Kidney tubule cell (primary cell): ENCODE data around the gene CLUH.
"Not testable (repeated sequence)": the region's sequence is repeated elsewhere in the genome, so short reads cannot be mapped to it uniquely, and the experiment has no call there.

ENCODE experiments used
- DNase-seq: peaks from one replicate; pipeline ENCODE4 v3.0.0-alpha.2; 2018; ENCODE audit warnings: low spot score

The CLUH gene

GRCh38 chr17:2688351-2689342 is 22.9 kb downstream of the CLUH start:
- peak; percentile 15 for DNase-seq

DNA sequence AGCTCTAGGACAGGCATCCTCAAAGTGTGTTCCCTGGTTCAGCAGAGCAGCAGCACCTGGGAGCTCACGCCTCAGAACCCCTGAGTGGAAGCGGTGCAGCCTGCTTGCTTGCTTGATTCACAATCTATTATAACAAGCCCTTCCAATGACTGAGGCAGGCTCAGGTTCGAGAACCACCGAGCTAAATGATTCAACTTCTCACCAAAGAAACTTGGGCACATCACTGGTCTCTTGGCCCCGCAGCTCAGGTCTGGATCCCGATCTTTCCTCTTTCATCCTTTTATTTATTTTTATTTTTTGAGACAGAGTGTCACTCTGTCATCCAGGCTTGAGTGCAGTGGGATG is 24.5 kb downstream of the CLUH start:
- DNase-seq = no peak

DNA sequence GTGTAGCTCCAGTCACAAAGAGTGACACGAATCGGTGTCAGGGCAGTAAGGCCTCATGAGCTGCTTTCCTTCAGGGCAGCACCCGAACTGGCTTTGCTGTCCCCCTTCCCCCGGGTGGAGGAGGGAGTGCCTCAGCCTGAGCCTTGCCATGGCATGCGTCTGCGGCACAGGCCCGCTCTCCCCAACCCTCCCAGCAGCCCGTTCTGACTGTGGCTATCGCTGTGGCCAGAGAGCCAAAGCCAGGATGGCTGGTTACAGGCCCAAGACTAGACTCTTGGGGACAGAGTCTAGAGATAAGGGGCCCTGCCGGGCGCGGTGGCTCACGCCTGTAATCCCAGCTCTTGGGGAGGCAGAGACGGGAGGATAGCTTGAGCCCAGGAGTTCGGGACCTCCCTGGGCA is 25.9 kb downstream of the CLUH start:
- DNase-seq = no peak

DNA sequence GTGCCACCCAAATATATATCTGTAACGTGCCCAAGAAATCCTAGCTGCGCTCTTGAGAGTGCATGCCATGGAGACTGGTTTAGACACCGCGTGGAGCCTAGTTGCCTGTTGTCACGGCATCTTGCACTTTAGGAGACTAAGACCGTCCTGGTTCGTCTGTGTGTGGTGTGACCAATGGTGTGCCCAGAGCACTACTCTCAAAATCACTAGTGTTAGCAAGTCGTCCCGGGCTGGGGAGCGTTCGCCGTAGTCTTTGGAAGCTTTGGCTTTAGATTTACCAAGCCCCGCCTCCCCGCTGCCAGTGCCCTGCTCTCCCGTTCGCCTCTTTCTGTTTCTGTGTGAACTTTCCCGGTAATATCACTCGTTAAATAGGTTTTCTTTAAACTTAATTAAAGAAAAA is 27.0 kb downstream of the CLUH start:
- no peak for DNase-seq

- no peak for DNase-seq
These were observed 27.7 kb downstream of the CLUH start for GRCh38 chr17:2683912-2684311.

DNA sequence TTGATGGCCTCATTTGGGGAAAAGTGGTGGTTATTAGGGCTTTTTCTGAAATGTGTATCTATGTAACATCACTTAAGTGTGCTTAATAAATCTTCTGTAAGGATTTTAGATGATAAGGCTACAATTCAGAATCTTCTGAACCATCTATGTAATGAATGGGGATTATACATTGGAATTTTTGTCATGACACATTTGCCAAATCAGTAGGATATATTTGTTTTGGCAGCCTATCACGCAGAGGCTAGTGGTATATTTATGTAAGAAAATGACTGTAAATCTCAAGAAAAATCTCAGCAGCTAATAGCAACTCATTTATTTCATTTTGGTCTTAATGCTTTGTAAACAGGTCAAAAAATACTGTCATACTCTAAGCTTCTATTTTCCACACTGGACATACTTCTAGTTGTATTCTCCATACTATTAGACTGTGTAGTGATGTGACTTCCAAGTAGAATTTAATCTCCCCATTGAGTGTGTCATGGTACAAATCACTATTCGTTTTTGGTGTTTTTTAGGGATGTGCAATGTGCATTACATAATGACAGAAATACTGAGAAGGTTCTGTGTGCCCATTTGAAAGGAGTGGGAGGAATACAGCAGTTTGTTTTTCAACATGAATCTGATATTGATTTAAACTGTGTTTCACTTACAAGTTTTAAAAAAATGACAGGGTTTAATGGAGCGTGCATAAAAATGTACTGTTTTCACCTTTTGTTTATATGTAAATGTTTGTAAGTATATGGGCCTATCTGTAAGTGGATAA is 29.2 kb downstream of the CLUH start:
- no peak for DNase-seq

GRCh38 chr17:2681650-2682049 is 29.9 kb downstream of the CLUH start:
- DNase-seq = no peak

GRCh38 chr17:2680961-2681360 is 30.6 kb downstream of the CLUH start:
- no peak for DNase-seq

DNA sequence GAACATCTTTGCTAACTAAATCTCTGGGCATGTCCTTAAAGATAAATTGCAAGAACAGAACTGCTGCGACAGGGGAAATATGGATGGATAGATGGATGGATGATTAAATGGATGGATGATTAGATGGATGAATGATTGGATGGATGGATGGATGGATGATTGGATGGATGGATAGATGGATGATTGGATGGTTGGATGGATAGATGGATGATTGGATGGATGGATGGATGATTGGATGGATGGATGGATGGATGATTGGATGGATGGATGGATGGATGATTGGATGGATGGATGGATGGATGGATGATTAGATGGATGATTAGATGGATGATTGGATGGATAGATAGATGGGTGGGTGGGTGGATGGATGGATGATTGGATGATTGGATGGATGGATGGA is 32.3 kb downstream of the CLUH start:
- not testable (repeated sequence) for DNase-seq

DNA sequence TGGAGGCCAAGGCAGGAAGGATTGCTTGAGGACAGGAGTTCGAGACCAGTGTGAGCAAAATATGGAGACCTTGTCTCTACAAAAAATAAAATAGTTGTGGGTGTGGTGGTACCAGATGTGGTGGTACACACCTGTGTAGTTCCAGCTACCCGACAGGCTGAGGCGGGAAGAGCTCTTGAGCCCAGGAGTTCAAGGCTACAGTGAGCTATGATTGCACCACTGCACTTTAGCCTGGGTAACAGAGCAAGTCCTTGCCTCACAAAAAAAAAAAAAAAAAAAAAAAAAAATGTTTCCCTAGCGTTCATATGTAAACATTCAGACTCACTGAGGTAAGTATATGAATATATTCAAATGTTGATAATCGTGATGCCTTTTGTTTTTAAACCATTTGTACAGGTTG is 39.5 kb downstream of the CLUH start:
- DNase-seq = no peak

- not testable (repeated sequence) for DNase-seq
These were observed 51.2 kb downstream of the CLUH start for GRCh38 chr17:2660410-2660809.

DNA sequence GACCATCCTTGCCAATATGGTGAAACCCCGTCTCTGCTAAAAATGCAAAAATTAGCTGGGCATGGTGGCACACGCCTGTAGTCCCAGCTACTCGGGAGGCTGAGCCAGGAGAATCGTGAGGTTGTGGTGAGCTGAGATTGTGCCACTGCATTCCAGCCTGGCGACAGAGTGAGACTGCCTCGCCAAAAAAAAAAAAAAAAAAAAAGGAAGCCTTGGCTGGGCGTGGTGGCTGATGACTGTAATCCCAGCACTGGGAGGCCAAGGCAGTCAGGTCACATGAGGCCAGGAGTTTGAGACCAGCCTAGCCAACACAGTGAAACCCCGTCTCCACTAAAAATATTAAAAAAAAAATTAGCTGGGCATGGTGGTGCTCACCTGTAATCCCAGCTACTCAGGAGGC is 52.2 kb downstream of the CLUH start:
- DNase-seq = peak; percentile 75

- peak; percentile 60 for DNase-seq
These were observed 55.3 kb downstream of the CLUH start for GRCh38 chr17:2656283-2656682.

DNA sequence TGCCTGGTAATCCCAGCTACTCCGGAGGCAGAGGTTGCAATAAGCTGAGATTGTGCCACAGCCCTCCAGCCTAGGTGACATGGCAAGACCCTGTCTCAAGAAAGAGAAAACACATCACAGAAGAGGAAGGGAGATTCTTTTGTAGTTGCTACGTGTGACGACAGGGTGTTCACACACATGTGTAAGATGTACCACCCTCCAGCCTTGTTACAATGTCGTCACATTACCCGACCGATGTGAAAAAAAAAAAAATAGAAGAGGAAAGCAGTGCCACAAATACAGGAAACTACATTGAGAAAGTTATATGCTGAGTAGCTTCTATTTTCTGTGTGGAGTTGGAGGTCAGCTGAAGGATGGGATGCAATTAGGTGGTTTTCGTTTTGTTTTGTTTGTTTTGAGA is 56.0 kb downstream of the CLUH start:
- no peak for DNase-seq

DNA sequence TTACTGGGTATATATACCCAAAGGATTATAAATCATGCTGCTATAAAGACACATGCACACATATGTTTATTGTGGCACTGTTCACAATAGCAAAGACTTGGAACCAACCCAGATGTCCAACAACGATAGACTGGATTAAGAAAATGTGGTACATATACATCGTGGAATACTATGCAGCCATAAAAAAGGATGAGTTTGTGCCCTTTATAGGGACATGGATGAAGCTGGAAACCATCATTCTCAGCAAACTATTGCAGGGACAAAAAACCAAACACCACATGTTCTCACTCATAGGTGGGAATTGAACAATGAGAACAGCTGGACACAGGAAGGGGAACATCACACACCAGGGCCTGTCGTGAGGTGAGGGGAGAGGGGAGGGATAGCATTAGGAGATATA is 58.7 kb downstream of the CLUH start:
- DNase-seq = not testable (repeated sequence)

DNA sequence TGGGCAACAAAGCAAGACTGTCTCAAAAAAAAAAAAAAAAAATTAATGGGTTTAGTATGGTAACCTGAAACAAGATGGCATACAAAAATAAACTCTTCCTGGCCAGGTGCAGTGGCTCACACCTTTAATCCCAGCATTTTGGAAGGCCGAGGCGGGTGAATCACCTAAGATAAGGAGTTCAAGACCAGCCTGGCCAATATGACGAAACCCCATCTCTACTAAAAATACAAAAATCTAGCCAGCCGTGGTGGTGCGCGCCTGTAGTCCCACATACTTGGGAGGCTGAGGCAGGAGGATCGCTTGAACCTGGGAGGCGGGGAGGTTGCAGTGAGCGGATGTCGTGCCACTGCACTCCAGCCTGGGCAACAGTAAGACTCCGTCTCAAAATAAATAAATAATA is 62.4 kb downstream of the CLUH start:
- no peak for DNase-seq

DNA sequence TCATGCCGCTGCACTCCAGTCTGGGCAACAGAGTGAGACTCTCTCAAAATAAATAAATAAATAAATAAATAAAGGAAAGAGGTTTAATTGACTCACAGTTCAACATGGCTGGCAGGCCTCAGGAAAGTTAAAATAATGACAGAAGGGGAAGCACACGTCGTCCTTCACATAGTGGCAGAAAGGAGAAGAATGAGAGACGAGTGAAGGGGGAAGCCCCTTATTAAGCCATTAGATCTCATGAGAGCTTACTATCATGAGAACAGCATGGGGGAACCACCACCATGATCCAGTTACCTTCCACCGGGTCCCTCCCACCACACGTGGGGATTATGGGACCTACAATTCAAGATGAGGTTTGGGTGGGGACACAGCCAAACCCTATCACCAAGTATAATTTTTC is 63.6 kb downstream of the CLUH start:
- DNase-seq = no peak

GRCh38 chr17:2644971-2645370 is 66.6 kb downstream of the CLUH start:
- DNase-seq = no peak
